HEK293T (cell line): ENCODE measurements around the gene ADGRL3.

Experiments used
- BHLHE40 ChIP-seq: fragments of 450-650 bp; IDR thresholded peaks from 2 replicates; pipeline ENCODE4 v1.6.1; 2016; ENCODE audit warnings: mild to moderate bottlenecking, moderate library complexity, borderline replicate concordance
- FOXA1 ChIP-seq: fragments of 450-650 bp; IDR thresholded peaks from 2 replicates; pipeline ENCODE4 v1.6.1; 2016; ENCODE audit warnings: mild to moderate bottlenecking
- FOXK2 ChIP-seq: fragments of 450-650 bp; IDR thresholded peaks from 2 replicates; pipeline ENCODE4 v1.6.1; 2016; ENCODE audit warnings: mild to moderate bottlenecking
- L3MBTL2 ChIP-seq: fragments of 450-650 bp; conservative IDR thresholded peaks from 2 replicates; pipeline ENCODE4 v1.6.1; 2016; ENCODE audit warnings: mild to moderate bottlenecking
- LEF1 ChIP-seq: fragments of 450-650 bp; IDR thresholded peaks from 2 replicates; pipeline ENCODE4 v1.6.1; 2017; ENCODE audit warnings: mild to moderate bottlenecking, borderline replicate concordance
- SP1 ChIP-seq: fragments of 450-650 bp; IDR thresholded peaks from 2 replicates; pipeline ENCODE4 v1.6.1; 2017
- SUZ12 ChIP-seq: fragments of 450-650 bp; IDR thresholded peaks from 2 replicates; pipeline ENCODE4 v1.6.1; 2016; ENCODE audit warnings: mild to moderate bottlenecking
- TF ChIP-seq, protein P1 (sequence below): fragments of 450-650 bp; IDR thresholded peaks from 2 replicates; pipeline ENCODE4 v1.6.1; 2016

DNA sequence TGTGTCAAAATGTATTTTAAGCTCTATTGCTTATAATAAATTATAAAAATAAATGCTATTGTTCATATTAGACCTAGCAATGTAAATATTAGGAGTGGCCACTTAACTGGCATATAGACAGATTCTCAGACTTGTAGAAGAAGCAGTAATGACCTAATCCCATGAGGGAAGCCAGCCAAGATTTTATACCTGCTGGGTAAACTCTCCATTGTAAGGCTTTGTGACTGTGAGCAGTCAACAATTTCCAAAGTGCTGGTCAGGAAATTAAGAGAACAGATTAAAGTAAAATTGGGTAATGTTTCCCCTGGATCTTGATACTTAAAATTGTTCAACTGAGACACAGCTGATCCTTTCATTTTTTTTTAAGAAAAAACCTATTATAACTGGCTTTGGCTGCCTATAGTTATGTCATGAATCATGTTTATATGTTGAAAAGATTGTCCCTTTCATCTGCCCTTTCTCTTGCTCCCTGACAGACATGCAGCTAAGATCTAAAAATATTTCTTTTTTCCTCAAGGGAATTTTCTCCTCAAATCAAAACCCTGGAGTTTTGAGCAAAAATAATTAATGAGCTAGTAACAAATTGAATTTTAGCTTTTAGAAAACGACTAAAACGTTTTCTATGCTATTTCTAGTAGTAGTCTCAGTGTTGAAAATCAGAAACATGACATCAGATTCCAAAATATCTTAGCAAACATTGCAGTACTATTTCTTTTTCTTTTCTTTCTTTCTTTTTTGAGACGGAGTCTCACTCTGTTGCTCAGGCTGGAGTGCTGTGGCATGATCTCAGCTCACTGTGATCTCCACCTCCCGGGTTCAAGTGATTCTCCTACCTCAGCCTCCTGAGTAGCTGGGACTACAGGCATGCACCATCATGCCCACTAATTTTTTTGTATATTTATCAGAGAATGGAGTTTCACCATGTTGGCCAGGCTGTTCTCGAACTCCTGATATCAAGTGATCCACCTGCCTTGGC, 77.9 kb downstream of the ADGRL3 start:
- TF ChIP-seq LEF1 (no peak), SP1 (no peak), L3MBTL2 (no peak), BHLHE40 (no peak), FOXA1 (no peak), FOXK2 (no peak), SUZ12 (no peak)
- TF ChIP-seq, protein P1, sequence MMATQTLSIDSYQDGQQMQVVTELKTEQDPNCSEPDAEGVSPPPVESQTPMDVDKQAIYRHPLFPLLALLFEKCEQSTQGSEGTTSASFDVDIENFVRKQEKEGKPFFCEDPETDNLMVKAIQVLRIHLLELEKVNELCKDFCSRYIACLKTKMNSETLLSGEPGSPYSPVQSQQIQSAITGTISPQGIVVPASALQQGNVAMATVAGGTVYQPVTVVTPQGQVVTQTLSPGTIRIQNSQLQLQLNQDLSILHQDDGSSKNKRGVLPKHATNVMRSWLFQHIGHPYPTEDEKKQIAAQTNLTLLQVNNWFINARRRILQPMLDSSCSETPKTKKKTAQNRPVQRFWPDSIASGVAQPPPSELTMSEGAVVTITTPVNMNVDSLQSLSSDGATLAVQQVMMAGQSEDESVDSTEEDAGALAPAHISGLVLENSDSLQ = no peak
